ENCODE measurements around the gene SORD.
A peak's percentile ranks its signal among the peaks of the same experiment; 100 is the strongest.
"Not testable (repeated sequence)": the region's sequence is repeated elsewhere in the genome, so short reads cannot be mapped to it uniquely, and the experiment has no call there.

Gene SORD

DNA sequence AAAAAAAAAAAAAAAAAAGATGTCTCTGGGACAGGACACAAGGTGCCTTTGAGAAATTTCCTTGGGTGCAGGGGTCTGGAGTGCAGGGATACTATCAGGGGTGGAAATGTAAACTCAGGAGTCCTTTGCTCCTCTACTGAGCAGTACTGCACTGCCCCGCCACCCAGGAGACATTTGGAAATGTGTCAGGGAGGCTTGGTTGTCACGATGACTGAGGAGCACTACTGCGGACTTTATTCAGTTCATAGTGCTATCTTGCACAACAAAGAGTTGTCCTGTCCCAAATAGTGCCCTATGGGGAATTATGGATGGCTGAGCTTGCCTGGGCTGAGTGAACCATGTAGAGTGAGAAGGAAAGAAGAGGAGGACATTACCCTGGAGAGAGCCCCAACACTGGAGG is 2.6 kb downstream of the SORD start:
- DNase-seq: not testable (repeated sequence)

DNA sequence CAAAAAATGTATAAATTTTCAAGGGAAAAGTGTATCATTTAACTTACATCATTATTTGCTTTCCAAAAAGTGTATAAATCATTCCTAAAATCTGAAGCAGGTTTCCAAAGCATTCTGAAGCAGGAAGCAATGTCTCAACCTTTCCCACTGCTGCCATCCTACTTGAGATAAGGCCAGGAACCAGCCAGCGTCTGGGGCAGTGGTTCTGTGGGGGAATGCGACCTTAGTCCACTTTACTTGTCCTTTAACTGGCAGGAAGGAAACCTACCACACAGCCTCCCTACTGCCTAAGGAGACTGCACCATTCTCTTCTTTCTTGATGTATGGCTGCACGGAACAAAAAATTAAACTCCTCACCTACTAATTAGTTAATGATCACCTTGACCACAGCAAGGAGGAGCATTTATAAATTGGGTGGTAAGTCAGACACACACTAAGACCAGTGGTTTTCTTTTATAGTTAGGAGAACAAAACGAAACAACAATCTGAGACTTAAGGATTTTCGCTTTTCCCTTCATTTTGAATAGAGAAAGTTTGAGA is 3.7 kb downstream of the SORD start:
- no peak for DNase-seq

DNA sequence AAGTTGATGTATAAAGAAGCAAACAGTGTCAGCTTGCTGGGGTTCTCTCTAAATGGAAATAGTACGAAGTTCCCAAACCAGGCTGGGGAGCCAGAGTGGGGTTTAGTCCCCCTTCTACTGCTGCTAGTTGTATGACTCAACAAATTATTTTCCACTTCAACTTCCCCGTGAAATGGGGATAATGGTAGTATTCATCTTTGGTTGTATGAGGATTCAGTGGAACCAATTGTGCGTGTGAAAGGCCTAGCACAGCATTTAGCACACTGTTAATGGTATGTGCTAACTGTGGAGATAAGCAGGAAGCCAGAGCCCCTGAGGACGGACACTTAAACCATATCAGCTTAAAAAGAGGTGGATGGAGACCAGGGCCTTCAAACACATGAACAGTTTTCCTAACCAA is 4.2 kb downstream of the SORD start:
- DNase-seq: no peak

DNA sequence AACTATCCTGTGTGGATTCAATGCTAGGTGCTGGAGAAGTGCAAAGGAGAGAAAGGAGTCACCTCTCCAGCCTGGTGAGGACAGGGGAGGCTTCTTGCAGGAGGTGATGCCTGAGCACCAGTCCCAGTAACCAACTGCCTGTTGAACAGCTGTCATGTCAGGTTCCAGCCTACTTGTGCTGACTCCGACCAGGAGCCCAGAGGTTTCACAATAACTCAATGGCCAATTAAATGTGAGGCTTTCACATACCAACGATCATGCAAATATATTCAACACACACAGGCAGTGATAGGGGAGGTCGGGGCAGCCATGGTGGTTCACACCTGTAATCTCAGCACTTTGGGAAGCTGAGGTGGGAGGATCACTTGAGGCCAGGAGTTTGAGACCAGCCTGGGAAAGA is 7.7 kb downstream of the SORD start:
- no peak for DNase-seq

DNA sequence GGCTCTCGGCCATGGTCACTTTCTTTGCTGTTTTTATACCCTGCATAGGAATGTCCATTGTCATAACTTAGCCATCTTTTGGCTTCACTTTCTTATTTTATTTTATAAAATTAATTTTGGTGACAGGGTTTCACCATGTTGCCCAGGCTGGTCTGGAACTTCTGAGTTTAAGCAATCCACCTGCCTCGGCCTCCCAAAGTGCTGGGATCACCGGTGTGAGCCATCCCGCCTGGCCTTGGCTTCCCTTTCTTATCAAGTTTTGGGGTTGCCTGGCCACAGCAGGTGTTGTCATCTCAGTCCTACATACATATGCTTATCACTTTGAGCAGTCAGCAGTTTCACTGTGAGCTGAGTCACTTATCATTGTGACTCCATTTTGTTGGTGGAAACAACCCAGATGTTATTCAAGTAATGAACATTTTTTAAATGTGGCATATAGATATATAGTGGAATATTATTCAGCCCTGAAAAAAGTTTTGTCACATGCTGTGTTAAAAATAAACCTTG is 8.6 kb downstream of the SORD start:
- DNase-seq: not testable (repeated sequence)

DNA sequence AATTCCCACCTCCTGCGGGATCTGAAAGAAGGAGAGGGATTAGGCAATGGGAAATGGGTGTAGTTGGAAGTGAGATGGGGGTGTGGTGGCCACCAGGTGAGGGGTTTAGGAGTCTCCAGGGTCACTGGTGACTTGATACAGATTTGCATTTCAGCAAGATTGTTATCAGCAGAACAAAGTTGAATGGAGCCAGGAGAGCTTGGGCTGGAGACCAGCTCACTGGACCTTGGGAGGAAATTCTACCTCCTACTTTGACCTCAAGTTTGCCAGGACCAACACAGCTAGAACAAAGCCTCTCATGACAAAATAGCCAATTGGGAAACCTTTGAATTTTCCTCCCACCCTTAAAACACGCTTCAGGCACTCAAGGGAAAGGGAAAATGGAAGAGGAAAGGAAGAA is 9.5 kb downstream of the SORD start:
- DNase-seq: not testable (repeated sequence)

DNA sequence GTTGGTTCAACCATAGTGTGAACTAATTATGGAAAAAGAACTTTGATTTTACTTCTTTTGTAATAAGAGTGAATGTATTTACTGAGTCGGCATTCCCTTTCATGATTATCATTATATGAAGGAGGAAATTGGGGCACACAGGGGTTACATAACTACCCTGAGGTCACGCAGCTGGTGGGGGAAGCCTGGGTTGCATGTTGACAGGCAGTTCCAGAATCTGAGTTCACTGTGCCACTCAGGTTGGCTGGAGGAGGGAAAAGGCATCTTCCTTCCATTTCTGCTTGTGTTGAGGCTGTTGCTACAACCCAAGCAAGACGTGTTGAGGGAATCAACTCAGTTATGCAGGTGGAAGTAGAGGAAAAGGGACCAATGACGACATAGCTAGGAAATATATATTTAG is 11.1 kb downstream of the SORD start:
- DNase-seq: not testable (repeated sequence)

DNA sequence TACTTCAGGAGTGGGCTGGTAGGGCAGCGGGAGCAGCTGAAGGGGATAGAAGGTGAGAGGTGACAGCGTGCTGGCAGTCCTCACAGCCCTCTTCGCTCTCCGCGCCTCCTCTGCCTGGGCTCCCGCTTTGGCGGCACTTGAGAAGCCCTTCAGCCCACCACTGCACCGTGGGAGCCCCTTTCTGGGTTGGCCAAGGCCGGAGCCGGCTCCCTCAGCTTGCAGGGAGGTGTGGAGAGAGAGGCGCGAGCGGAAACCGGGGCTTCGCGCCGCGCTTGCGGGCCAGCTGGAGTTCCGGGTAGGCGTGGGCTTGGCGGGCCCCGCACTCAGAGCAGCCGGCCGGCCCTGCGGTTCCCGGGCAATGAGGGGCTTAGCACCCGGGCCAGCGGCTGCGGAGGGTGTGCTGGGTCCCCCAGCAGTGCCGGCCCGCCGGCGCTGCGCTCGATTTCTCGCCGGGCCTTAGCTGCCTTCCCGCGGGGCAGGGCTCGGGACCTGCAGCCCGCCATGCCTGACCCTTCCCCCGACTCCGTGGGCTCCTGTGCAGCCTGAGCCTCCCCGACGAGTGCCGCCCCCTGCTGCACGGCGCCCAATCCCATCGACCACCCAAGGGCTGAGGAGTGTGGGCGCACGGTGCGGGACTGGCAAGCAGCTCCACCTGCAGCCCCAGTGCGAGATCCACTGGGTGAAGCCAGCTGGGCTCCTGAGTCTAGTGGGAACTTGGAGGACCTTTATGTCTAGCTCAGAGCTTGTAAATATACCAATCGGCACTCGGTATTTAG is 11.8 kb downstream of the SORD start:
- DNase-seq: not testable (repeated sequence)

DNA sequence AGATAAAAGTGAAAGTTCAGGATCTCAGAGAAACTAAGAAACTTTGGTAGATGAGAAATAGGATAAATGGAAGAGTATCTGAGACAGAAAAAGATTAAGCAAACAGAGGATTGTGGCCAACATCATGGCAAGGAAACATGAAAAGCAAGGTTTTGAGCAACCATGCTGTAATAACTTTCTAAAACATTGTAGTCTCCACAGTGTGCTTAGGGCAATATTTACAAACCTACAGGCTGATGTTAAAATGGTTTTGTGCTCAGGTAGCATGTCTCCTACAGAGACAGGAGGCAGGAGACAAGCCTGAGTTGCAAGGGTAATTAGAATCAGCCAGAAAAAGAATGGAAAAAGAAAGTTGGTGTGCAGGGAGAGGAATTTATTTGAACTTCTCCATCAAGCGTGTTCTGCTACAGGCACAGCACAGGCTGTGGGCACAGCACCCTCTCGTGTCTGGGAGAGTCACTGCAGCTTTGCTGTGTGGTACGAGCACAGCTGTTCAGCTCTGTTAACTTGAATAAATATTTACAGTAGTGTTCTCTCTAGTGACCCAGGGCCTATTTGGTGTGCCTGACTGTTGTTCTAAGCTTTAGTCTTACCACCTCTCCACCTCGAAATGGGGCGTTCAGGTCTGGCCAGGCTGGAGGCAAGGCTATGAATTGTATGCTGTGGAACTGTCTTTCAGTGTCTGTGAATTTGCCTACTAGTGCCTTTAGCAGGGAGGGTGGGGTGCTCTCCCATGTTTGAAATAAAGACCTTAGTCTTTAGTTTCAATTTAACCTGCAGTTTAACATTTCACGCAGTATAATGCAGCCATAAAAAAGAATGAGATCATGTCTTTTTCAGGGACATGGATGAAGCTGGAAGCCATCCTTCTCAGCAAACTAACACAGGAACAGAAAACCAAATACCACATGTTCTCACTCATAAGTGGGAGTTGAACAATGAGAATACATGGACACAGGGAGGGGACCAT is 14.1 kb downstream of the SORD start:
- DNase-seq: peak; percentile 81

DNA sequence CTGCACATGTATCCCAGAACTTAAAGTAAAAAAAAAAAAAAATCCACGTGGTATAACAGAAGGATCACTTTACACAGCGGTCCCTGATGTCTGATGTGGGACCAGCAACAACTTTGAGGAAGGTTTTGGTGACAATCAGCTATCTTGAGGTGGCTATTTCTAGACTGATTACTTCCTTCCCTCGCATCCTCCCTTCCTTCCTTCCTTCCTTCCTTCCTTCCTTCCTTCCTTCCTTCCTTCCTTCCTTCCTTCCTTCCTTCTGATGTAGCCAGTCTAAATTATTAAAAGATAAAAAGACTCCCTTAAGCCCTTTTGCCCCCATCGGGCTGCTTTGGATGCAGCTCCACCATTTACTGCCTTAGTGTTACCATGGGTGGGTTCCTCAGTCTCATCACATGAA is 14.9 kb downstream of the SORD start:
- DNase-seq: no peak

DNA sequence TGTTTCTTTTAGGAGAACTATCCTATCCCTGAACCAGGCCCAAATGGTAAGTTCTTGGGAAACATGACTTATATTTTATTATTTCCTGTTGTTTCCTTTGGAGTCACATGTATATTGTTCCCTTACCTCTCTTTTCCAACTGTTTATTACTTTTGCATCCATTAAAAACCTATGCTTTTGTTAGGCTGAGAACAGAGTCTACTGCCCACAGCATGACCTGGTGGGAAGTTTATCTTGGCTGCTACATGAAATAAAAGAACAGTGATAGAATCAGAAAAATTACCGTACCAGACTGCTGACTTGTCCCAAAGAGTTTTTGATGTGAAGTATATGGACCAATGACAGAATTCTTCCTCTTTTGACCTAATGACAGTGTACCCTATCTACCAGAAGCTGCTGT is 17.4 kb downstream of the SORD start:
- DNase-seq: not testable (repeated sequence)

DNA sequence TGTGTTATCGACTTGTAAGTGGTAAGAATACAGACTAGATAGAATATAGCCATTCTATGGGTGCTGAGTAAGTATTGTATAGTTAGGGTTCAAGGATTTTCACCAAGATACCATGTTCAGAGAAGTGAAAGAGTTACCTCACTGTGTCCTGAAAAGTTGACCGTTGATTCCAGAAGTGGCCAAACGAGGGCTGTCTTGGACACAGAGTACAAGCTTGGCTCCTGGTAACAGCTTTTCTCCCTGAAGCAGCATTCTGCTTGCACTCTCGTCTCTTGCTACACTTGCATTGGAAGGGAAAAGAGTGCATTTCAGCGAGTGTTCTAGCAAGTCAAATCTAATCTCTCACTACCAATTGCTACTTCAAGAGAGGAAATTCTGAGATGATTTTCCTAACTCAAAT is 18.5 kb downstream of the SORD start:
- DNase-seq: not testable (repeated sequence)

DNA sequence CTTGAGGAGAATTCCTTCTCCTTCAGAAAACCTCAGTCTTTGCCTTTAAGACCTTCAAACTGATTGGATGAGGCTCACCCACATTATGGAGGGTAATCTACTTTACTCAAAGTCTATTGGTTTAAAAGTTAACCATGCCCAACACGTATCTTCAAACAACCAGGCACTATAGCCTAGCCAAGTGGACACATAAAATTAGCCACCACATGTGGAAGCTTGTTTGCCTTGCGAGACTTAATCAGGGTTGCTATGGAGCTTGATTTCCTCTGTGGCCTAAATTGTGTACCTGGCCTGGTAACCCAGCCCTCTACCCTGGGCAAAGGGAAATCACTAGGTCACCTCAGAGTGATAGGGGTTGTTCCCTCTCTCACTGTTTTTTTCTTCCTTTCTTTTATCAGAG is 19.9 kb downstream of the SORD start:
- DNase-seq: not testable (repeated sequence)

DNA sequence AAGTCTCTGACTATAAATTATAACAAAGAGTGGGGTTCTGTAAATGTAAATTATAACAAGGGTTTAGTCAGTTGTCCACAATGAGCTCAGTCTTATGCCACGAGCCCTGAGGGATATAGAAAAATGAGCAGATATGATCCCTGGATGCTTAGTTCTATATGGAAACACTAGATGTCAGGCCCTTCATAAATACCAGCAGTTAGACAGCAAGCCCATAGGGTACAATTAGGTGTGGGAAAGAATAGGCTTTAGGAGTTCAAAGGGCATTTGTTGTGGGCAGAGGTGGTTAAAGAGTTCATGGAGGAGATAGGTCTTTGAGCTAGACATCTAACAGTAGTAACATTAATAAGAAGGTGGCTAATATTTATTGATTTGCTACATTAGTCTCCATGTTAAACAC is 21.3 kb downstream of the SORD start:
- not testable (repeated sequence) for DNase-seq

DNA sequence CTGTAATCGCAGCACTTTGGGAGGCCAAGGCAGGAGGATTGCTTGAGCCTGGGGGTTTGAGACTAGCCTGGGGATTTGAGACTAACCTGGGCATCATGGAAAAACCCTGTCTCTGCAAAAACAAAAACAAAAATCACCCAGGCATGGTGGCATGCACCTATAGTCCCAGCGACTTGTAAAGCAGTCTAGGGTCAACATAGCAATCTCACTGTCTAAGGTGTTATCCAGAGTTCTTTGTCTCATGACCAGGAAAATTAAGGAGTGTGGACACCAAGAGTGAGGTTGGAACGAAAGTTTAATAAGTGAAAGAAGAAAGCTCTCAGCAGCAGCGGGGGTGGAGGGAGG is 25.4 kb downstream of the SORD start:
- not testable (repeated sequence) for DNase-seq

DNA sequence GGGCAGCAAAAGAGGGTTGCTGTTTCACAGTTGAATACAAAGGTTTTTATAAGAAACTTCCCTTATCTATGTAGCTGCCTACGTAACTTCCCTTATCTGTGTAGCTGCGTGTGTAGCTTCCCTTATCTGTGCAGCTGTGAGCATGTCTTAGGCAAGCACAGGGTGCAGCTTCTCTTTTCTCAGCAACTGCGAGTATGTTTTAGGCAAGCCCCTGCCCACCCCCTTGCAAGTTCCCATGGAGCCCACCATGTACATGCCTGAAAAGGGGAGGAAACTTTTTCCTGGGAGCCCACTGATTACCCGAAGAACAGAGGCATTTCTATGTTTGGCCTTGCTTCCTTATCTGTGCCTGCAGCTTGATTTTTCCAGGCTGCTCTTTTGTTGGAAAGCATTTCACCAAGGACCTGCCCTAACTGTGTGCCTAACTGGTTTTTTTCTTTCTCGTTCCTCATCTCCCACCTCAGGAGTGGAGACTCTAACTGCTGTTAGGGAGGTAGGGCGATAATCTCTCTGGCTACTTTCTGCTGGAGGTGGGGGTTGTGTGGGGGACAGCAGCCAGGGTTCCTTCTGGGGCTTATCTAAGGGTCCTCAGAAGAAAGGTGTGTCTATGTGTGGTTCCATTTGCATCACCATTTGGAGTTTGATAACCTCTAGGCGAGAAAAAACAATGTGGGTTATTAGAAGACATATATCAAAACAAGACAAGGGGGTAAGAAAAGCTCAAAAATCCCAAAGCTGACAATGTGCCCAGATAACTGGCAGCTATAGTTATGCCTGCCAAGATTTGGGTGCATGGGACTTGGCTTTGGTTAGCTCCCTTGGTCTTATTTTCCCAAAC is 26.0 kb downstream of the SORD start:
- DNase-seq: peak; percentile 85

DNA sequence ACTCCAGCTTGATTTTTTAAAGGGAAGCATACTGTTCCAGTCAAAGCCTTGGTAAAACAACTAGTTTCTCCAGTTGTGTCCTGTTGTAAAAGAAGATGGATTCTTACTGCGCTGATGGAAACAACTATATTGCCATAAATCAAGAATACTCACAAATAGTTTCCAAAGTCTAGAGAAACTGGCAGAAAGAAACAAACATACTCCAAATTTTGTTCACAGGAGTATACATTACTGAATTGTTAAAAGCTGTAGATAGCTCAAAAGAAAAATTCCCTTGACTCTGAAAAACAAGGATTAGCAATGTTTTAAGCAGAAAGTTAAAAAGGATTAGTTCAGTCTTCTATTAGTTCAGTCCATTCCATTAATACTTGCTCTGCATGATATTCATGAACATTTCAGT is 27.6 kb downstream of the SORD start:
- DNase-seq: no peak

DNA sequence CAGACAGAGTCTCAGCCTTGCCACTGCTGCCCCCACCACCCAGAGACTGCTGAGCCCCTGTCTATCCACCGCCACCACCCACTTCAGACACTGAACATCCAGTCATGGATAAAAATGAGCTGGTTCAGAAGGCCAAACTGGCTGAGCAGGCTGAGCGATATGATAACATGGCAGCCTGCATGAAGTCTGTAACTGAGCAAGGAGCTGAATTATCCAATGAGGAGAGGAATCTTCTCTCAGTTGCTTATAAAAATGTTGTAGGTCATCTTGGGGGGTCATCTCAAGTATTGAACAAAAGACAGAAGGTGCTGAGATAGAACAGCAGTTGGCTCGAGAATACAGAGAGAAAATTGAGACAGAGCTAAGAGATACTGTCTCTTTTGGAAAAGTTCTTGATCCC is 29.7 kb downstream of the SORD start:
- DNase-seq: not testable (repeated sequence)

DNA sequence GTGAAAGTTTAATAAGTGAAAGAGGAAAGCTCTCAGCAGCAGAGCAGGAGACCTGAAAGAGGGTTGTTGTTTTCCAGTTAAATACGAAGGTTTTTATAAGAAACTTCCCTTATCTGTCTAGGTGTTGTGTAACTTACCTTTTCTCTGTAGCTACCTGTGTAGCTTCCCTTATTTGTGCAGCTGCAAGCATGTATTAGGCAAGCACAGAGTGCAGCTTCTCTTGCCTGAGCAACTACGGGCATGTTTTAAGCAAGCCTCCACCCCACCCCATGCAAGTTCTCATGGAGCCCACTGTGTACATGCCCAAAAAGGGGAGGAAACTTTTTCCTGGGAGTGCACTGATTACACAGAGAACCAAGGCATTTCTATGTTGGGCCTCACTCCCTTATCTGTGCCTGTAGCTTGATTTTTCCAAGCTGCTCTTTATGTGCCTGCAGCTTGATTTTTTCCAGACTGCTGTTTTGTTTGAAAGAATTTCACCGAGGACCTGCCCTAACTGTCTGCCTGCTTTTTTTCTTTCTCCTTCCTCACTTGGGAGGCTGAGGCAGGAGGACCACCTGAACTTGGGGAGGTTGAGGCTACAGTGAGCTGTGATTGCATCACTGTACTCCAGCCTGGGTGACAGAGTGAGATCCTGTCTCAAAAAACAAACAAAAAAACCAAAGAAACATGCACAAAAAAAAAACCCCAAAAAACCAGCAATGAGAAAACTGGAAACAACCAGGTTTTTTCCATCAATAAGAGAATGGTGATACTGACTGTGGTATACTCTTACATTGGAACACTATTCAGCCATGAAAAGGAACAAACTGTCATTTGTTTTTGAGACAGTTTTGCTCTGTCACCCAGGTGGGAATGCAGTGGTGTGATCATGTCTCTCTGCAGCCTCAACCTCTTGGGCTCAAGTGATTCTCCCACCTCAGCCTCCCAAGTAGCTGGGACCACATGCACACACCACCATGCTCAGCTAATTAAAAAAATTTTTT is 36.0 kb downstream of the SORD start:
- not testable (repeated sequence) for DNase-seq

DNA sequence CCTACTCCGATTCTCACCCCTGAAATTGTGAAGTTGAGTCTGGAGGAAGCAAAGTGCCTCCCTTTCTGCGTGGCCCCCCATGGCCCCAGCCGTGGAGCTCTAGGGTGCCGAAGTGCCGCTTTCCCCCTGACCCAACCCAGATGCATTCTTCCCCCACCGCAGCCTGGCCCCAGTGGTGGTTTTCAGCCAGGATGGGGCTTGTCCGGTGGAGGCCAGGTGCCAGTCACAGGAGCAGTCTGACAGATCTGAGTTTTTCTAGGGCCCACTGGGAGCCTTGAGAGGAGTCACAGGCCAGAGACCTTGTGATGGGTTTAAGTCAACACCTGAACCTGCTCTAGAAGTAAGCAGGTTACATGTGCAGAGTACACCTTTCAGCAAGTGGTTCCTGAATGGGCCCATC is 39.3 kb downstream of the SORD start:
- not testable (repeated sequence) for DNase-seq

DNA sequence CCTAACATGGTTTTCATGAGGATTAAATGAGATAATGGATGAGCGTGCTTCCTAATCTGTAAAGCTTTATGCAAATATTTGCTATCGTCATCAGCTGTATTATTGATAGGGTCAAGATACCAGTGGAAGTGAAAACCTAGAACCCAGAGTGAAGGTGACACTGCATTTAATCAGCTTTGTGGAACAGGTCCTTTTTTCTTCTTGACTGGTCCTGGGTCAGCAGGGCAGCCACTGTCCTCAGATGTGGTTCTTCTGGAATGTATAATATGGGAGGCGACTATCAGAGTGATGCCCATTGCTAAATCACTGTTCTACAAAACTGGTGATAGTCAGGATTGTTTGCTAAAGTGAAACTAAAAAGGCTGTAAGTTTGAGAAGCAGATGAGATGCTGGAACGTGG is 41.4 kb downstream of the SORD start:
- DNase-seq: no peak

Data from suppressor macrophage treated with lipopolysaccharide for 4 hours (primary cell).